Mesenchymal stem cell (in vitro differentiated cells and primary cell): ENCODE results near the gene KIF6.

Source experiments
- DNase-seq: peaks from one replicate; pipeline ENCODE4 v3.0.0-alpha.2; 2013
- H2AFZ ChIP-seq: one replicate; pipeline ENCODE4 v1.6.1; 2013; ENCODE audit warnings: low read depth, mild to moderate bottlenecking, control low read depth, inconsistent platforms, low read length, moderate library complexity
- H2AK5ac ChIP-seq: 2 replicates; pipeline ENCODE4 v1.6.1; 2013; ENCODE audit warnings: low read length, moderate library complexity, mild to moderate bottlenecking, inconsistent platforms; ENCODE audit not compliant: severe bottlenecking
- H2BK120ac ChIP-seq: one replicate; pipeline ENCODE4 v1.6.1; 2013; ENCODE audit warnings: low read depth, mild to moderate bottlenecking, inconsistent platforms, low read length, moderate library complexity
- H2BK12ac ChIP-seq, 2 experiments: one replicate each; pipeline ENCODE4 v1.6.1; 2013; ENCODE audit warnings: inconsistent platforms in 2 of 2, low read length in 2 of 2, mild to moderate bottlenecking in 2 of 2, moderate library complexity in 2 of 2, control low read depth in 1 of 2
- H2BK15ac ChIP-seq: one replicate; pipeline ENCODE4 v1.6.1; 2013; ENCODE audit warnings: mild to moderate bottlenecking, low read depth, inconsistent platforms; ENCODE audit not compliant: poor library complexity, severe bottlenecking
- H2BK5ac ChIP-seq: 2 replicates; pipeline ENCODE4 v1.6.1; 2013; ENCODE audit warnings: low read depth, mild to moderate bottlenecking, low read length, control low read depth, inconsistent platforms; ENCODE audit not compliant: poor library complexity, severe bottlenecking
- H3K14ac ChIP-seq, 2 experiments: one replicate each; pipeline ENCODE4 v1.6.1; 2013; ENCODE audit warnings: inconsistent platforms in 2 of 2, low read length in 2 of 2, control low read depth in 1 of 2, mild to moderate bottlenecking in 1 of 2, moderate library complexity in 1 of 2
- H3K18ac ChIP-seq, 2 experiments: one replicate each; pipeline ENCODE4 v1.6.1; 2013; ENCODE audit warnings: inconsistent platforms in 2 of 2, low read length in 2 of 2, control low read depth in 1 of 2, low read depth in 1 of 2, mild to moderate bottlenecking in 1 of 2
- H3K23ac ChIP-seq, 2 experiments: one replicate each; pipeline ENCODE4 v1.6.1; 2013; ENCODE audit warnings: inconsistent platforms in 2 of 2, low read length in 2 of 2, mild to moderate bottlenecking in 2 of 2, moderate library complexity in 2 of 2, control low read depth in 1 of 2
- H3K27ac ChIP-seq: 2 replicates; pipeline ENCODE4 v1.5.1; 2013; ENCODE audit warnings: mild to moderate bottlenecking, moderate library complexity, low read length, control low read depth, inconsistent platforms; ENCODE audit not compliant: poor library complexity, severe bottlenecking
- H3K27me3 ChIP-seq, 2 experiments: 2 replicates each; pipeline versions ENCODE4 v1.6.1 to v1.7.0; 2013; ENCODE audit warnings: low read length in 2 of 2, mild to moderate bottlenecking in 2 of 2, moderate library complexity in 2 of 2, control low read depth in 1 of 2, inconsistent platforms in 1 of 2; ENCODE audit not compliant: control insufficient read depth in 1 of 2, insufficient read depth in 1 of 2
- H3K36me3 ChIP-seq, 2 experiments: 2 replicates each; pipeline versions ENCODE4 v1.6.1 to v1.7.0; 2013; ENCODE audit warnings: low read length in 2 of 2, control low read depth in 1 of 2, inconsistent platforms in 1 of 2, low read depth in 1 of 2, mild to moderate bottlenecking in 1 of 2; ENCODE audit not compliant: insufficient read depth in 2 of 2, control insufficient read depth in 1 of 2
- H3K4ac ChIP-seq, 2 experiments: one replicate each; pipeline ENCODE4 v1.6.1; 2013; ENCODE audit warnings: inconsistent platforms in 2 of 2, low read length in 2 of 2, mild to moderate bottlenecking in 2 of 2, moderate library complexity in 2 of 2, control low read depth in 1 of 2, low read depth in 1 of 2
- H3K4me1 ChIP-seq: 2 replicates; pipeline ENCODE4 v1.6.1; 2013; ENCODE audit warnings: low read depth, low read length, control low read depth; ENCODE audit not compliant: control insufficient read depth, insufficient read depth
- H3K4me2 ChIP-seq: 2 replicates; pipeline ENCODE4 v1.6.1; 2013; ENCODE audit warnings: low read length, mild to moderate bottlenecking, inconsistent platforms; ENCODE audit not compliant: poor library complexity, severe bottlenecking
- H3K4me3 ChIP-seq, 2 experiments: 2 replicates each; pipeline versions ENCODE4 v1.5.1 to v1.7.0; 2013; ENCODE audit warnings: low read length in 2 of 2, mild to moderate bottlenecking in 2 of 2, control low read depth in 1 of 2, low read depth in 1 of 2; ENCODE audit not compliant: insufficient read depth in 1 of 2
- H3K79me1 ChIP-seq: replicated peaks from 2 replicates; pipeline ENCODE4 v1.6.1; 2013; ENCODE audit warnings: mild to moderate bottlenecking, control low read depth, low read length, inconsistent platforms; ENCODE audit not compliant: poor library complexity, severe bottlenecking
- H3K9ac ChIP-seq: 2 replicates; pipeline ENCODE4 v1.7.0; 2013; ENCODE audit warnings: mild to moderate bottlenecking, low read length, moderate library complexity
- H3K9me3 ChIP-seq: 2 replicates; pipeline ENCODE4 v1.7.0; 2013; ENCODE audit warnings: mild to moderate bottlenecking, low read length; ENCODE audit not compliant: control insufficient read depth
- H4K8ac ChIP-seq: one replicate; pipeline ENCODE4 v1.6.1; 2013; ENCODE audit warnings: inconsistent platforms, mild to moderate bottlenecking, low read length, moderate library complexity
- H4K91ac ChIP-seq: one replicate; pipeline ENCODE4 v1.6.1; 2013; ENCODE audit warnings: mild to moderate bottlenecking, low read length, inconsistent platforms
- WGBS: methylation state at CpG from one replicate; pipeline ENCODE4 v1.1.7; 2013; ENCODE audit warnings: mixed read lengths; 5-methylcytosine and 5-hydroxymethylcytosine counted together

KIF6 gene

GRCh38 chr6:39449022-39449421 is 276.2 kb downstream of the KIF6 start:
- 84% methylated on average over 4 of the region's 5 CpGs for WGBS
- Histone ChIP-seq H3K14ac (no peak overlapping the region), H2BK120ac (peak overlapping the region; percentile 8), H3K23ac (no peak overlapping the region), H3K4me2 (no peak overlapping the region), H3K4me1 (peaks cover 4% of the 10 kb centered on the region), H3K4me3 (no peak overlapping the region), H2BK12ac (no peak overlapping the region), H2AK5ac (peak overlapping the region; percentile 73), H3K9ac (no peak overlapping the region), H3K27me3 (no peaks in the 10 kb centered on the region), H2BK5ac (no peak overlapping the region), H2AFZ (no peak overlapping the region), H3K18ac (peak overlapping the region in 1 of 2 experiments; percentile 49), H4K8ac (no peak overlapping the region), H3K4ac (no peak overlapping the region), H3K27ac (no peak overlapping the region), H3K36me3 (no peaks in the 10 kb centered on the region), H2BK15ac (no peak overlapping the region), H3K9me3 (no peaks in the 10 kb centered on the region), H3K79me1 (no peaks in the 10 kb centered on the region), H4K91ac (no peak overlapping the region)
- no peak for DNase-seq

GRCh38 chr6:39446909-39447308 is 278.3 kb downstream of the KIF6 start:
- 83% methylated on average over 1 of the region's 2 CpGs for WGBS
- no peak overlapping the region for H3K4ac ChIP-seq
- no peak overlapping the region for H2AFZ ChIP-seq
- no peak overlapping the region for H3K18ac ChIP-seq
- H3K27ac ChIP-seq, result no peak overlapping the region
- no peaks in the 10 kb centered on the region for H3K27me3 ChIP-seq
- H3K23ac ChIP-seq, result no peak overlapping the region
- H4K8ac ChIP-seq, result no peak overlapping the region
- H3K4me3 ChIP-seq, result no peak overlapping the region
- peak overlapping the region in 1 of 2 experiments; percentile 31 for H2BK12ac ChIP-seq
- no peak overlapping the region for H3K4me2 ChIP-seq
- no peak overlapping the region for H2AK5ac ChIP-seq
- no peak overlapping the region for H2BK15ac ChIP-seq
- H3K79me1 ChIP-seq, result no peaks in the 10 kb centered on the region
- H4K91ac ChIP-seq, result no peak overlapping the region
- H3K9ac ChIP-seq, result no peak overlapping the region
- no peak overlapping the region for H3K14ac ChIP-seq
- no peak overlapping the region for H2BK120ac ChIP-seq
- peaks cover 4% of the 10 kb centered on the region for H3K4me1 ChIP-seq
- no peaks in the 10 kb centered on the region for H3K36me3 ChIP-seq
- DNase-seq, result peak; percentile 41
- no peak overlapping the region for H2BK5ac ChIP-seq
- H3K9me3 ChIP-seq, result no peaks in the 10 kb centered on the region

GRCh38 chr6:39445667-39446066 is 279.5 kb downstream of the KIF6 start:
- 86% methylated on average over 1 of the region's 1 CpG for WGBS
- no peak overlapping the region for H2BK5ac ChIP-seq

GRCh38 chr6:39444479-39445019 is 280.7 kb downstream of the KIF6 start:
- no peak overlapping the region for H3K18ac ChIP-seq
- H4K91ac ChIP-seq, result no peak overlapping the region
- no peak overlapping the region for H3K27ac ChIP-seq
- no peak overlapping the region for H4K8ac ChIP-seq
- no peak overlapping the region for H2AFZ ChIP-seq
- no peak overlapping the region for H2BK15ac ChIP-seq
- 83% methylated on average over 4 of the region's 5 CpGs for WGBS
- H2BK120ac ChIP-seq, result no peak overlapping the region
- no peaks in the 10 kb centered on the region for H3K36me3 ChIP-seq
- H3K4me2 ChIP-seq, result no peak overlapping the region
- H2BK12ac ChIP-seq, result no peak overlapping the region
- no peak overlapping the region for H3K4ac ChIP-seq
- H3K27me3 ChIP-seq, result no peaks in the 10 kb centered on the region
- no peak overlapping the region for H2AK5ac ChIP-seq
- H3K23ac ChIP-seq, result no peak overlapping the region
- no peak overlapping the region for H3K9ac ChIP-seq
- no peak overlapping the region for H2BK5ac ChIP-seq
- no peak overlapping the region for H3K4me3 ChIP-seq
- no peaks in the 10 kb centered on the region for H3K79me1 ChIP-seq
- peaks cover 4% of the 10 kb centered on the region for H3K4me1 ChIP-seq
- DNase-seq, result no peak
- H3K9me3 ChIP-seq, result no peaks in the 10 kb centered on the region
- H3K14ac ChIP-seq, result no peak overlapping the region

More at GRCh38 chr6:39445667-39446066, 279.5 kb downstream of the KIF6 start:
- no peak overlapping the region for H2BK120ac ChIP-seq
- H2AK5ac ChIP-seq, result peak overlapping the region; percentile 9
- no peaks in the 10 kb centered on the region for H3K9me3 ChIP-seq
- H3K4ac ChIP-seq, result no peak overlapping the region
- no peak for DNase-seq
- H3K18ac ChIP-seq, result no peak overlapping the region
- no peak overlapping the region for H4K8ac ChIP-seq
- no peak overlapping the region for H2AFZ ChIP-seq
- H3K4me1 ChIP-seq, result peaks cover 4% of the 10 kb centered on the region
- H4K91ac ChIP-seq, result no peak overlapping the region
- no peak overlapping the region for H3K9ac ChIP-seq
- no peak overlapping the region for H3K4me2 ChIP-seq
- no peak overlapping the region for H3K4me3 ChIP-seq
- H3K27me3 ChIP-seq, result no peaks in the 10 kb centered on the region
- no peak overlapping the region for H3K23ac ChIP-seq
- H3K36me3 ChIP-seq, result no peaks in the 10 kb centered on the region
- H2BK12ac ChIP-seq, result no peak overlapping the region
- H2BK15ac ChIP-seq, result no peak overlapping the region
- H3K14ac ChIP-seq, result no peak overlapping the region
- H3K79me1 ChIP-seq, result no peaks in the 10 kb centered on the region
- H3K27ac ChIP-seq, result no peak overlapping the region
